Epithelial cell of proximal tubule (primary cell): ENCODE data around the gene TMEM163. TPM values are rescaled to one million over a fixed set of nuclear protein-coding genes. Genes with fewer than 3 reads are reported as not detected.

Experiments
- DNase-seq: peaks from one replicate; pipeline ENCODE4 v3.0.0-alpha.2; 2011; ENCODE audit warnings: low read depth
- H3K4me3 ChIP-seq: 2 replicates; pipeline ENCODE4 v1.5.1; 2011; ENCODE audit warnings: low read depth, mild to moderate bottlenecking, low read length
- total RNA-seq: library from RNA; depleted of rRNA; stranded (reverse); fragments of >200 nt; gene quantifications from 2 replicates; pipeline ENCODE4 v1.2.3, GENCODE V29; 2015
- TF ChIP-seq, protein P1 (sequence below): conservative IDR thresholded peaks from 2 replicates; pipeline ENCODE4 v1.5.1; 2012; ENCODE audit warnings: low read depth, mild to moderate bottlenecking, low read length

The TMEM163 gene
- total RNA-seq, 1 donor from 2014 or later, result 0.40 TPM

DNA sequence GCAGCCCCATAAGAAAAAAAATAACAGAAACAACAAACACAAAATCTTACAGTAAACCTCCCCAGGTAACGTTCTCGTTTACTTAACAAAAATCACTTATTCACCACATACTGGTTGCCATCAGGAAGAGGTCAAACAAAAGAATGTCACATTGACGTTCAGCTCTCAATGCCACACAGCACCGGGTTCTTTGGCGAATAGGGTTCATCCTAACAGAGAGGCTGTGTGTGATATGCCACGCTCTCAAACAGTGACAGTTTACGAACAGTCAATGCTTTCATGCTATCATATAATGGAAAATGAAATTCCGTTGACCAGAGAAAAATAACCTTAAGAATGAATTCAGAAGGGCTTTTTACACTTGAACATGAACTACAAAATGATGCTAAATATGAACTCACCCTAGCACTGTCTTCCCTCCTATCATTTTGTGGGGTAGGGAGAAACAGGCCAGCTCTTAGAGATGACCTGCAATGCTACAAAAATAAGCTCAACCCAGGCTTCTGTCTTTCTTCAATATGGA, 2.0 kb downstream of the TMEM163 start:
- DNase-seq, result no peak
- H3K4me3 ChIP-seq, result no peak overlapping the region
- TF ChIP-seq, protein P1, sequence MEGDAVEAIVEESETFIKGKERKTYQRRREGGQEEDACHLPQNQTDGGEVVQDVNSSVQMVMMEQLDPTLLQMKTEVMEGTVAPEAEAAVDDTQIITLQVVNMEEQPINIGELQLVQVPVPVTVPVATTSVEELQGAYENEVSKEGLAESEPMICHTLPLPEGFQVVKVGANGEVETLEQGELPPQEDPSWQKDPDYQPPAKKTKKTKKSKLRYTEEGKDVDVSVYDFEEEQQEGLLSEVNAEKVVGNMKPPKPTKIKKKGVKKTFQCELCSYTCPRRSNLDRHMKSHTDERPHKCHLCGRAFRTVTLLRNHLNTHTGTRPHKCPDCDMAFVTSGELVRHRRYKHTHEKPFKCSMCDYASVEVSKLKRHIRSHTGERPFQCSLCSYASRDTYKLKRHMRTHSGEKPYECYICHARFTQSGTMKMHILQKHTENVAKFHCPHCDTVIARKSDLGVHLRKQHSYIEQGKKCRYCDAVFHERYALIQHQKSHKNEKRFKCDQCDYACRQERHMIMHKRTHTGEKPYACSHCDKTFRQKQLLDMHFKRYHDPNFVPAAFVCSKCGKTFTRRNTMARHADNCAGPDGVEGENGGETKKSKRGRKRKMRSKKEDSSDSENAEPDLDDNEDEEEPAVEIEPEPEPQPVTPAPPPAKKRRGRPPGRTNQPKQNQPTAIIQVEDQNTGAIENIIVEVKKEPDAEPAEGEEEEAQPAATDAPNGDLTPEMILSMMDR, result no peak

DNA sequence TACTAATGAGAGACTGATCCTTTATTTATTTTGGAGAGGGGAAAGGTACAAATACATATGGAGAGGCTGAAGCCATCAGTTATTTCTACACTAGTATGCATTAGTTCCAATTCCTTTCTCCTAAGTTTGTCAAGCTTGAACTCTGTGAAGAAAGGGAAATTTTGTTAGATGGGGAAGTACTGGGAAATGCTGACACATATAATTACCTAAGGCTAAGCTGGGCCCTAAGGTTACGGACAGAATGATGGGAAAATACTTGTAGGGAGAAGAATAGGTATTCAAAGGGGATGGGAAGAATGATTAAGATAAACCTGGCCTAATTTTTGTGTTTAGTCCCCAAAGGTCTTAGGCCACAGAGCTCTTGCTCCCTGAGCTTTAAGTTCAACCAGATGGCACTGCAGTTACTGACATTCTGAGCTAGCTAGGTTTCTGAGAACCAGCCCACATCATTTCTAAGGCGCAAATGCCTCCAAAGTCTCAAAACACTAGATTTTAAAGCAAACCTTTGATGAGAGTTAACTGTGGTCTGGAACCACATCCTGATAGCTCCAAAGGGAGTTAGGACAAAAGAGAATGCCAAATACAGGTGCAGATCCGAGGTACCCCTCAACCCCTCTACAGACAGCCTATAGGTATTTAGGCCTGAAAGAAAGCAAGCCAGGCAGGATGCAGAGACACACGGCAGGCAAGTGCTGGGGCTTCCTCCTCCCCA, 2.7 kb downstream of the TMEM163 start:
- no peak for DNase-seq
- TF ChIP-seq, protein P1, result no peak
- no peak overlapping the region for H3K4me3 ChIP-seq

DNA sequence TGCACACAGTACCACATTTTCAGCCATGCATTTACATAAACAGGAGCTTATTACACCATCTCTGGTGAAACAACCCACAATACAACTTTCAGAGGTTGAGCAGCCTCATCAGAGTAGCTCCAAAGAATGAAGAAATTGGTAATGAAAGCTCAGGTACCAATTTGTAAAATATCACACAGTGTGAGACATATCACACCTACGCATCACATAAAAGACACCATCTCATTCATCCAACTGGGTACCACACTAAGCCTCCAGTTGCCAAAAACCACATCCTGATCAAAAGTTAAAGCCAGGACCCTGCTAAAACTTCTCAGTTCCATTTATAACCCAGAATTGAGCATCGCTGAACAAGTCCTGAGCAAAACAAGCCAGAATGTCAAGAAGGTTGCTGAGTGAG, 4.6 kb downstream of the TMEM163 start:
- TF ChIP-seq, protein P1, result no peak
- H3K4me3 ChIP-seq, result no peak overlapping the region
- no peak for DNase-seq

DNA sequence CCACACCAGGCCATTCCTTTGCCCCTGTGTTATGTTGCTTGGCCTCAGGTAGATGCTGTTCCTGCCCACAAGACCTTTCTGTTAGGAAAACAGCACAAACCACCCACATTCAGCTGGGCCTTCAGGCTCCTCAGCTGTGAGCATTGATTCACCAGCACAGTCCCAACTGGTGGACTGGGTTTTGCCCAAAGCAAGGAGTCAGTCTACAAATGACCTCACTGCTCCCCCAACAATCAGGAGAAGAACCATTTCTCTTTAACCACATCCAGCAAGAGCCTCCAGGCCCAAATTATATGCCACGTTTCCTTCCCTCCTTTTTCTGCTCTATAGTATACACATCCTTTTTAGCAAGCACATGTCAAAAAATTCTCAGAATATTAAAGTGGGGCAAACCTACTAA, 5.2 kb downstream of the TMEM163 start:
- no peak overlapping the region for H3K4me3 ChIP-seq
- TF ChIP-seq, protein P1, result no peak
- no peak for DNase-seq

DNA sequence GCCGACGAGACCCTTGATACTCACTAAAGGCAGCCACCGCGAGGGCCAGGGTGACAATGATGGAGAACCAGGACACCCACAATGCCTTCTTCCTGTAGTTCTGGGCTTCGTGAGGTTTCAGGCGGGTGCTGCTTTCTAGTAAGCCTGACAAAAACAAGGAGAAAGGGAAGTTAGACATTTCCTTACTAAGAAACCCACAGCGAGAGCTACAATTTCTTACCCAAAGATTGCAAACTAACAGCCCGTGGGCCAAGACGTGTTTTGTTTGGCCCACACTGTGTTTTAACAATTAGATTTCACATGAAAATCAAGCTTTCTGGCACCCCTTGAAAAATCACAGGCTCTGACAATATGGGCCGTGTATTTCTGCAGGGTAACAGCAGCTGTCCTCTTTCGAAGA, 5.6 kb downstream of the TMEM163 start:
- TF ChIP-seq, protein P1, result no peak
- no peak for DNase-seq
- H3K4me3 ChIP-seq, result no peak overlapping the region

DNA sequence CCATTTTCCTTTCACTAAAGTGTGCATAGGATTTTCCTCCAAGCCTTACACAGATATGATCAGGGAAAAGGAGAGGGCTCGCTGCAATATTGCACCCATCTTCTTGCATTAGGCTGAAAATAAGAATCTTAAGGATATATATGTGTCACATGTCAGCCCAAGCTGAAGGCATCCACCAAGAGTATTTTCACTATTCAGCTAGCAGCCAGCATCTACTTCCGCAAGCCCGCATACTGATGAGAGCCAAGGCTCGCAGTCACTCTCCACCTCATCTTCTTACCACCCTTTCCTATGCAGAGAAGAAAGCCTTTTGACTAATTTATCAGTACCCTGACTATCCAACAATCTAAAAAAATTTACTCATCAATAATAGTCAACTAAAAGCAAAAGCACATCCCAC, 6.1 kb downstream of the TMEM163 start:
- DNase-seq, result no peak
- H3K4me3 ChIP-seq, result no peak overlapping the region
- TF ChIP-seq, protein P1, result no peak

DNA sequence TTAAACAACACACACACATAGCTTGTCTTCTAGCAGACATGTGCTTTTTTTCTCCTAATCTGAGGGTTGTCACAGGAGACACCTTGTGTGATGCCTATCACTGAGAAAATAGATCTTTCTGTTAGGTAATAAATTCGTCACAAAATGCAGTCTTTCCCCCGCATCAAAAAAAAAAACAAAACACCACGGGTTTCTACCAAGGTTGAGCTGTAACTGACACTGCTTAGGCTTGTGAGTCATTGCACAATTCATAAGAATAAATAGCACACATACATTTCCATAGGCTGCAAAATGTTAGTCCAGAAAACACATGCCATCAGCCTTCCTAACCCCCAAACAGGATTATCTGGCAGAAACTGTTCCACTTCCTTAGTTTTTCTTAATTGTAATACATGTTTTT, 6.5 kb downstream of the TMEM163 start:
- no peak overlapping the region for H3K4me3 ChIP-seq
- TF ChIP-seq, protein P1, result no peak
- DNase-seq, result no peak
